ENCODE measurements around the gene PIWIL4. TPM values are rescaled to one million over a fixed set of nuclear protein-coding genes. Genes with fewer than 3 reads are reported as not detected.
A peak's percentile ranks its signal among the peaks of the same experiment; 100 is the strongest.
"Not testable (repeated sequence)": the region's sequence is repeated elsewhere in the genome, so short reads cannot be mapped to it uniquely, and the experiment has no call there.

Gene PIWIL4
- total RNA-seq, 1 donor from 2014 or later: 7.8 TPM

DNA sequence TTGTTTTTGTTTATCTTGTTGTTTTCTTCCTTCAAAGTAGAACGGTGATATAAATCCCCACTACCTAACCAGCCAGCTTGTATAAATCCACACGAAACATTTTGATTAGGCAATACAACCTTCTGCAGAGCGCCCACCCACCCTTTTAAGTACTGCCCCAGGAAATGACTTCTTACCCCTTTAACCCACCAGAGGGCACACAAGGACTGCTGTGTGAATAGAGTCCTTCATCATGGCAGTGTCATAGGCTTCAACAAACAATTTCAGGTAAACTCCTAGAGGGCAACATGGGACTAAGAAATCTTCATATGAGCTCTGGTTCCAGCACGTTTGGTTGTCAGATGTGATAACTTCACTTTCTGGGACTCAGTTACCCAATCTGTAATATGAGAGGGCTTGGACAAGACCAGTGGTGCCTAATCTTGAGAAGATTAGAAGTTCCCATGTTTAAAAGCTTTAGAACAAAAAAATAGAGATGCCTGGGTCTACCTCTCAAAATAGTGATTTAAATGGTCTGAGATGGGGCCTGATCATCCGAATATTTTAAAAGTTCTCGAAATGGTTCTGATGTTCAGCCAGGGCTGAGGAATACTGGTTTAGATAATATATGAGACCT, 56.1 kb downstream of the PIWIL4 start:
- ATAC-seq (peak; percentile 95), DNase-seq (ENCODE audit: low spot score) (peak; percentile 63)
- intact Hi-C loops (cut with DNase I): loop anchor here (10.0 kb wide), 1 partner anchor 262 kb away; no protein-coding TSS in a partner anchor

DNA sequence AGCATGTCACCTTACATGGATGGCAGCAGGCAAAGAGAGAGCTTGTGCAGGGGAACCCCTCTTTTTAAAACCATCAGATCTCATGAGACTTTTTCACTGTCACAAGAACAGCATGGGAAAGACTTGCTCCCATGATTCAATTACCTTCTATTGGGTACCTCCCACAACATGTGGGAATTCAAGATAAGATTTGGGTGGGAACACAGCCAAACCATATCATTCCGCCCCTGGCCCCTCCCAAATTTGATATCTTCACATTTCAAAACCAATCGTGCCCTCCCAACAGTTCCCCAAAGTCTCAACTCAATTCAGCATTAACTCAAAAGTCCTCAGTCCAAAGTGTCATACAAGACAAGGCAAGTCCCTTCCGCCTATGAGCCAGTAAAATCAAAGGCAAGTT, 58.3 kb downstream of the PIWIL4 start:
- not testable (repeated sequence) for DNase-seq (ENCODE audit: low spot score); ATAC-seq
- intact Hi-C loops (cut with DNase I): loop anchor here (10.0 kb wide), 1 partner anchor 259 kb away; no protein-coding TSS in a partner anchor

GRCh38 chr11:94627003-94627560, 59.9 kb downstream of the PIWIL4 start:
- DNase-seq (ENCODE audit: low spot score); ATAC-seq: not testable (repeated sequence)
- intact Hi-C loops (cut with DNase I): loop anchor here (10.0 kb wide), 1 partner anchor 258 kb away; no protein-coding TSS in a partner anchor

DNA sequence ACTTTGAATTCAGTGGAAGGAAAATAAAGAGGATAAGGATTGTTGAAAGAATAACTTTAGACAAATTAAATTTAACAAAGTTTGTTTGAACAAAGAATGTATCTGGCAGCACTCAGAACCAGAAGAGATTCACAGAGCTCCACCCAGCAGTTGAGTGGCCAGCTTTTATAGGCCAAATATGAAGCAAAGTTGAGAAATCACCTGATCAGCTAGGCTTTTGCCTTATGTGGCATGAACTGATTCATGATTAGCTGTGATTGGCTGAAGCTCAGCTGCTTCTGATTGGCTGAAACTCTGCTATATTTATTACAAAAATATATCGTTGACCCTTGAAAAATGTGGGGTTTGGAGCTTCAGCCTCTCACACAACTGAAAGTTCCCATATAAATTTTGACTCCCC, 62.6 kb downstream of the PIWIL4 start:
- intact Hi-C loops (cut with DNase I): loop anchor here (10.0 kb wide), 1 partner anchor 255 kb away; no protein-coding TSS in a partner anchor
- DNase-seq (ENCODE audit: low spot score) (no peak), ATAC-seq (no peak)

GRCh38 chr11:94630221-94630620, 63.1 kb downstream of the PIWIL4 start:
- DNase-seq (ENCODE audit: low spot score) (no peak), ATAC-seq (no peak)
- intact Hi-C loops (cut with DNase I): no loop called here

DNA sequence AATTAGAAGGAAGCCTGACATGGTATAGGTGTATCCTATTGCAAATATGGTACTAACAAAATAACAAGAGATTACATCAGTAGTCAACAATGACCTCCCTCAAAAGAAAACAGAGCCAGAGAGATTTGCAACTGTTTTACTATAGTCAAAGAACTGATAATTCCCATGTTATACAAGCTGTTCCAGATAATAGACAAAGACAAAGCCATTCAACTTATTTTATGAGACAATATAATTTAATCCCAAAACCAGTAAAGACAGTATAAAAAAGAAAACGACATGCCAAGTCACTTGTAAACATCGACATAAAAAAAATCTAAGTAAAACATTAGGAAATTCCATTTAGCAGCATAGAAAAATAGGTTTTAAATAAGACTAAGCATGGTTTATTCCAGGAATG, 65.2 kb downstream of the PIWIL4 start:
- DNase-seq (ENCODE audit: low spot score) (no peak), ATAC-seq (no peak)
- intact Hi-C loops (cut with DNase I): no loop called here

DNA sequence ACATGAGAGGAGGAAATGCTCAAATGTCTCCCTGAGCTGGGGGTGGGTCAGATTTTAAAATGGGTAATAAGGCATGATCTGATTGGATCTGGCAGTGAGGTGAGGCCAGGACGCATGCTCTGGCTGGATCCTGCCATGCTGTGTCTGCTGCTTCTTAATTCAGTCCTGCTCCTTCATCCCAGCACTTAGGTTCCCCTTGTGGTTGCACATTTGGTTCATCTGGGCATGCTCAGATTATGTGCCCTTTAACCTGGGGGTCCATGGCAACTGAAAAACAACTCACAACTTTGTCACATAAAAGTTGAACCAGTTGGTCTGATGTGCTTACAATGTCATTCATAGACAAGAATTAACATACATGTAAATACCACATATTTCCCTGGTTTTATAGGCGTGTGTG, 67.9 kb downstream of the PIWIL4 start:
- intact Hi-C loops (cut with DNase I): no loop called here
- DNase-seq (ENCODE audit: low spot score) (no peak), ATAC-seq (no peak)

DNA sequence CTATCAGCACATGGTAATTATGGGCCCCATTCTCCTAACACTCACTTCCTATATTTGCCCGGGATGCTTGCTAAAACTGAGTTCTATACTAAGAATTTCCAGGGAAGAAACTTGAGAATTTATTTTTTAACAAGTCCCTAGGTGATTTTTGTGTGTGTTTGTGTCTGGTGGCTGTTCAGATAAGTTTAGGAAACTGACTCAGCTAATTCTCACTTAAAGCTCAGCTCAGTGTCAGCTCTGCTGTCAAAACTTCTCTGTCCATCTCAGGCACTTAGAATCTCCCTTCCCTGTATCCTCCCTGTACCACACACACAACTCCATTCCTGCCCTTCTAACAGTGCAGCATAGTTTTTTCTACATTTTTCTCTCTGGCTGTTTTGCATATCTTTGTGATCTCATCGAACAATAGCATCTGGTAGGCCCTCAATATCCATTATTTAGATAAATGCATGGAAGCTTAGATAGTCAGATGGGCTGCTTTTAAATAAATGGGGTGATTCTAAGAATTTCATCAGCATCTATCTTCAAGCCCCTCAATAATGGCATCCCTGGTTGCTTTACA, 69.3 kb downstream of the PIWIL4 start:
- ATAC-seq (no peak), DNase-seq (ENCODE audit: low spot score) (no peak)
- intact Hi-C loops (cut with DNase I): no loop called here

GRCh38 chr11:94638301-94638901, 71.2 kb downstream of the PIWIL4 start:
- ATAC-seq: peak; percentile 55
- DNase-seq (ENCODE audit: low spot score): no peak
- intact Hi-C loops (cut with DNase I): no loop called here

GRCh38 chr11:94638902-94639373, 71.8 kb downstream of the PIWIL4 start:
- ATAC-seq (peak; percentile 85), DNase-seq (ENCODE audit: low spot score) (no peak)
- intact Hi-C loops (cut with DNase I): no loop called here

DNA sequence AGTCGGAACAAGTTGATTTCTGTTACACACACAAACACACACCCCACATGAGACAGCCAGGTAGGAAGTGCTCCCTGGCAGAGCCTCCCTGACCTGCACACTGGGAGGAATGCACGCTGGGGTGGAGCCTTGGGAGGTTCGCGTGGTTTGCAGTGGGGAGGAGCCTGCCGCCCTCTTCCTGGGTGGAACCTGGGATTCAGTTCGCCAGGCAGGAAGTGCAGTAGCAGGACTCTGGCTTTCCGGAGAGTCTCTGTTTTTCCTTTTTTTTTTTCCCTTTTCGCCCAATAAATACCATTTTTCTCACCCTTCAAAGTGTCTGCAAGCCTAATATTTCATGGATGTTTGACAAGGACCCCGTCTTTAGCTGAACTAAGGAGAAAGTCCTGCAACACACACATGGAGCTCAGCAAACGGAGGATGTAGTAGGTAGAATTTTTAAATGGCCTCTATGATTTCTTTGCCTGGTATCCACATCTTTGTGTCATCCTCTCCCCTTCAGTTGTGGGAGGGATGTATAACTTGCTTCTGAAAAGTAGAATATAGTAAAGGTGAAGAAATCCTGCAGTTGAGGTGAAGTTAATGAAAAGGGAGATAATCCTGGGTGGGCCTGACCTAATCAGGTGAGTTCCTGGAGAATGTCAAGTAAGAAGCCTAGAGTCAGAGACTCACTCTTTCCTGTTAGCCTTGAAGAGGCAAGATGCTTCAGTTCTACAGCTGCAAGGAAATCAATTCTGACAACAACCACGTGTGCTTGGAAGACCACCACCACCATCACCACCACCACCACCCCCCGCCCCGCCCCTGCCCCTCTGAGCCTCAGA, 72.9 kb downstream of the PIWIL4 start:
- ATAC-seq (peak; percentile 59), DNase-seq (ENCODE audit: low spot score) (no peak)
- intact Hi-C loops (cut with DNase I): no loop called here

GRCh38 chr11:94641167-94641761, 74.1 kb downstream of the PIWIL4 start:
- no peak for ATAC-seq
- DNase-seq (ENCODE audit: low spot score): no peak
- intact Hi-C loops (cut with DNase I): no loop called here

GRCh38 chr11:94643186-94643585, 76.0 kb downstream of the PIWIL4 start:
- ATAC-seq; intact Hi-C loops (cut with DNase I); DNase-seq (ENCODE audit: low spot score): not testable (repeated sequence)

DNA sequence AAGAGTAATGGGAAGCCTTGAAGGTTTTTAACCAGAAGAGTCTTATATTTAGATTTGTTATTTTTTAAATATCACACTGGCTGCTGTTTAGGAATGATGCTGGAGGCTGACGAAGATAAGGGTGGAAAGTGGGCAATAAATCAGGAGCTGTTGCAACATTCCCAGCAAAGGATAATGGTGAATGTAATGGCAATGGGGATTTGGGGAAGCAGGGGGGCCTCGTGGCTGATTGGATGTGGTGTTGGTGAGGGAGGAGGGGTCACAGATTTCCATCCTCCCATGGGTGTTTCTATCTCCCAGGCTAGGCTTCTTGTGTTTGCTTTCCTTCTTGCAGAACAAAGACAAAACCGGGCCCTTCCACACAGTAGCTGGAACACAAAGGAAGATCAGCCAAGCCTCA, 80.8 kb downstream of the PIWIL4 start:
- DNase-seq (ENCODE audit: low spot score) (peak; percentile 70), ATAC-seq (peak; percentile 84)
- intact Hi-C loops (cut with DNase I): no loop called here

- ATAC-seq (no peak), DNase-seq (ENCODE audit: low spot score) (no peak)
- intact Hi-C loops (cut with DNase I): no loop called here
Measured at GRCh38 chr11:94648789-94649188, 81.6 kb downstream of the PIWIL4 start.

GRCh38 chr11:94649254-94649653, 82.1 kb downstream of the PIWIL4 start:
- ATAC-seq (no peak), DNase-seq (ENCODE audit: low spot score) (no peak)
- intact Hi-C loops (cut with DNase I): no loop called here

- no peak for ATAC-seq
Measured at GRCh38 chr11:94649964-94650623, 82.9 kb downstream of the PIWIL4 start.

DNA sequence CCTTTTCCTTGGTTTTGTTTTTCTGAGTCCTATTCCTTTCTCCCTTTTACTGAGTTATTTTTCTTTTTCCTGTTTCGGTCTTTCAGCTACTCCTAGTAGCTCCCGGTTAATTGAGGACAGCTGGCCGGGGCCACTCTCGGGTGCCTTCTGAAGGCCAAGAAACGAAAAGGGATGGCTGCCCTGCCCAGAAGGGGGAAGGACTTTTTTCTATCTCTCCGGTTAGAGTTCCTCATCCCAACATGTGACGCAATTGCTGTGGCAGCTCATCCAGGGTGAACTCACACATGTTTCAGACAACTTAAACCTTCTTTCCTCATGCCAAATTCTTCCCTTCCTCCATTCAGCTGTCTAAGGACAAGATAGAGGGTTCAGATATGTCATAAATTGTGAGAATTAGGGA, 83.6 kb downstream of the PIWIL4 start:
- intact Hi-C loops (cut with DNase I): no loop called here
- ATAC-seq (peak; percentile 92), DNase-seq (ENCODE audit: low spot score) (peak; percentile 81)

More at GRCh38 chr11:94649964-94650623, 82.9 kb downstream of the PIWIL4 start:
- DNase-seq (ENCODE audit: low spot score): no peak
- intact Hi-C loops (cut with DNase I): no loop called here

All from sciatic nerve (tissue), 2 donors.